Chondrocyte (in vitro differentiated cells): ENCODE results near the gene FBXL7. TPM values are rescaled to one million over a fixed set of nuclear protein-coding genes. Genes with fewer than 3 reads are reported as not detected.
A peak's percentile ranks its signal among the peaks of the same experiment; 100 is the strongest.

Experiments used
- DNase-seq: peaks from one replicate; pipeline ENCODE4 v3.0.0; 2021; ENCODE audit warnings: mixed read lengths, low spot score
- H3K27ac Mint-ChIP-seq: one replicate; pipeline ENCODE4 v1.8.0; 2021; ENCODE audit warnings: mild to moderate bottlenecking, moderate library complexity, mixed read lengths; ENCODE audit not compliant: unreplicated experiment
- H3K27me3 Mint-ChIP-seq: 2 replicates; pipeline ENCODE4 v1.8.0; 2021; ENCODE audit warnings: low read depth, mixed read lengths
- H3K36me3 Mint-ChIP-seq: 2 replicates; pipeline ENCODE4 v1.8.0; 2021; ENCODE audit warnings: low read depth, mixed read lengths
- H3K4me1 Mint-ChIP-seq: 2 replicates; pipeline ENCODE4 v1.8.0; 2021; ENCODE audit warnings: low read depth, mild to moderate bottlenecking, mixed read lengths
- H3K4me3 Mint-ChIP-seq: one replicate; pipeline ENCODE4 v1.8.0; 2021; ENCODE audit warnings: mild to moderate bottlenecking, moderate library complexity, mixed read lengths; ENCODE audit not compliant: unreplicated experiment
- H3K9me3 Mint-ChIP-seq: 2 replicates; pipeline ENCODE4 v1.8.0; 2021; ENCODE audit warnings: low read depth, mixed read lengths
- total RNA-seq: library from RNA; stranded (reverse); gene quantifications from 3 replicates; pipeline ENCODE4 v1.2.1, GENCODE V29; 2021
- TF ChIP-seq, protein P1 (sequence below): fragments of 200-600 bp; sonication (generic); IDR thresholded peaks from 2 replicates; pipeline ENCODE4 v1.5.0; 2021; ENCODE audit warnings: antibody characterized with exemption, mild to moderate bottlenecking, moderate library complexity

FBXL7 gene
- total RNA-seq, 1 donor from 2014 or later: 32.6 TPM

DNA sequence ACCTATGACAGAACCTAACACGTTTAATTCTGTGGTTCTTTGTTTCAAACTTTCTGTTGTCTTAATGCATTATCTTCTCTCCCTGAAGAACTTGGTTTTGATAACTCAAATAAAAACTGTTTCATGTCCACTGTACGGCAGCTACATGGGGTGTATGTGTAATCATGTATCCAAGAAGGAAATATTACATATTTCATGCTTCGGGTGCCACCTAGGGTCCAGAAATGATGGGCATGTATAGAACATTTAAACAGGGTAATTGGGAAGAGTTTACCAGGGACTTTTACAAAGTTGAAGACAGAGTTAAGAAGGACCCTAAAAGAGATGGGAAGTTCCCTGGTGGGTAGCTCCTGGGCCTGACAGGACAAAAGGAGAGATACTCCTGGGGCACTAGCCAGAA lies 291.3 kb downstream of the FBXL7 start:
- Mint-ChIP-seq H3K9me3 (no peaks in the 10 kb centered on the region), H3K36me3 (no peaks in the 10 kb centered on the region), H3K4me1 (peaks cover 56% of the 10 kb centered on the region)

DNA sequence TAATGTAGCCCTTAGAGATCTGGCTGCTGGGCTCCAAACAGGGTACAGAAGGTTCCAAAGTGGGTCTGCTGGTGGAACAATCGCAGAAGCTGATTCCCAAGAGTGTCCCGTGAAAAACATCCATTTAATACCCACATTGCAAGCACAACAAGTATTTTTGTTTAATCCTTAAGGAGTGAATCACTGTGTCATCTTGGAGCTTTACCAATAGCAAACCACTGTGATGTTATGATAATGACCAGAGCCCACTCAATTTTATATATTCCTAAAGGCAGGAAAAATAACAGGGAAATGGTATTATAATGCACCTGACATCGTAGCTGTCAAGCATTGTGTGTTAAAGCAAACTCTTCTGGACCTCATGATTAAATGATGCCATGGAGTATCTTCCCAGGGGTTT lies 291.9 kb downstream of the FBXL7 start:
- Mint-ChIP-seq H3K9me3 (no peaks in the 10 kb centered on the region), H3K27ac (peak overlapping the region; percentile 74), H3K4me3 (no peak overlapping the region), H3K4me1 (peaks cover 56% of the 10 kb centered on the region), H3K36me3 (no peaks in the 10 kb centered on the region), H3K27me3 (no peaks in the 10 kb centered on the region)
- no peak for DNase-seq
- TF ChIP-seq, protein P1, sequence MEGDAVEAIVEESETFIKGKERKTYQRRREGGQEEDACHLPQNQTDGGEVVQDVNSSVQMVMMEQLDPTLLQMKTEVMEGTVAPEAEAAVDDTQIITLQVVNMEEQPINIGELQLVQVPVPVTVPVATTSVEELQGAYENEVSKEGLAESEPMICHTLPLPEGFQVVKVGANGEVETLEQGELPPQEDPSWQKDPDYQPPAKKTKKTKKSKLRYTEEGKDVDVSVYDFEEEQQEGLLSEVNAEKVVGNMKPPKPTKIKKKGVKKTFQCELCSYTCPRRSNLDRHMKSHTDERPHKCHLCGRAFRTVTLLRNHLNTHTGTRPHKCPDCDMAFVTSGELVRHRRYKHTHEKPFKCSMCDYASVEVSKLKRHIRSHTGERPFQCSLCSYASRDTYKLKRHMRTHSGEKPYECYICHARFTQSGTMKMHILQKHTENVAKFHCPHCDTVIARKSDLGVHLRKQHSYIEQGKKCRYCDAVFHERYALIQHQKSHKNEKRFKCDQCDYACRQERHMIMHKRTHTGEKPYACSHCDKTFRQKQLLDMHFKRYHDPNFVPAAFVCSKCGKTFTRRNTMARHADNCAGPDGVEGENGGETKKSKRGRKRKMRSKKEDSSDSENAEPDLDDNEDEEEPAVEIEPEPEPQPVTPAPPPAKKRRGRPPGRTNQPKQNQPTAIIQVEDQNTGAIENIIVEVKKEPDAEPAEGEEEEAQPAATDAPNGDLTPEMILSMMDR: no peak

More for the DNA sequence above, 291.3 kb downstream of the FBXL7 start:
- Mint-ChIP-seq H3K27ac (peak overlapping the region; percentile 74), H3K27me3 (no peaks in the 10 kb centered on the region), H3K4me3 (no peak overlapping the region)
- no peak for DNase-seq
- TF ChIP-seq, protein P1: peak; percentile 73

DNA sequence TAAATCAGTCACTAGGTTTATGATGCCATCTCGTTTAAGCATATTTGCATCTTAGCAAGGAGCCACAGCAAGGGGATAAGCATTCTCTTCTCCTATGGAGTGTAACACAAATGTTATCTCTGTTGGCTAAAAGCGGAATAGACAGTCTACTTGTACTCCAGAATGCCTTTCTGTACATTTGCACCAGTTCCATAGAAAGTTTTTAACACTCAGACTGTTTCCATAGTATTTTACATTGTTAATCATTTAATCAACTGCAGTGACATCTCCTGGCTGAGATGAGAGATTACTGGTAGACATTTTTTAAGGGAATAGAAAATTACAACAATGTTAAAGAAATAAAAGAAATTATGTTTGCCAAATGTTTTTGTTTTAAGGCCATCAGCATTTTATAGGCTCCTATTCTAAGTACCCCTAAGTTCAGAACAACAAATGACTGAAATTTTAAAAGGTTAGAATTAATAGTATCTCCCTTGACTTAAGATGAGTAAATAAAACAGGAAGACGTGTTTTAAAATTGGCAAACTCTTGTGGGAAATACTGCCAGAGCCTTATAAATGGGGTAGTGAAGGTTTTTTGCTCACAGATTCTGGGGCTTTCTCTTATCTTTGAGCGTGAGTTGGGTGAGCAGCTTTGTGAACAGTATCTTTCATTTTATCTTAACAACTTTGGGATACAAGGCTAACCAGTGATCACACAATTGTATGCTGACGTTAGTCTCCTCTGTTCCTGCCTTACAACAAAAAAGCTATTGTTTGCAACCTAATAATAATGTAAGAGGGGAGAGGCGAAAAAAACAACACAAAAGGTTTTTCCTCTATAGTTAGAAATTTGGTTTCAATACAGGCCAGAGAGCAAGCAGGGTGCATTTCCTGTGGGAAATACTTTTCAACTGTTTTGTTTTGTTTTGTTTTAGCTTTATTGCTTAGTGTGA lies 294.3 kb downstream of the FBXL7 start:
- TF ChIP-seq, protein P1: peak; percentile 84
- Mint-ChIP-seq H3K9me3 (no peaks in the 10 kb centered on the region), H3K36me3 (no peaks in the 10 kb centered on the region), H3K27ac (no peak overlapping the region), H3K27me3 (no peaks in the 10 kb centered on the region), H3K4me3 (no peak overlapping the region), H3K4me1 (peaks cover 53% of the 10 kb centered on the region)
- DNase-seq: no peak

DNA sequence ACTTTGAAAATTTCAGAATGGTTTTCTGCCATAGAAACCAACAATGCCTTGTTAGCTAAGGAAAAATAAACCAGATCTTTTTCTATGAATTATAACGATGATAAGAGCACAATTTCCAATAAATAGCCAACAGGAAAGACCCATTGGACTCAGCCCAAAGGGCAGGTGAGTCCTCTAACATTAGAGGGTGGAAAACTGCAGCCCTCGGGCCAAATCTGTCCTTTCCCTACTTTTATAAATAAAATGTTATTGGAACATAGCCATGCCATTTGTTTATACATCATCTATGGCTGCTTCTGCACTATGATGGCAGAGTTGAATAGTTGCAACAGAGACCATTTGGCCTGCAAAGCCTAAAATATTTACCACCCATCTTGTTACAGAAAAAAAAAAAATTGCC lies 296.1 kb downstream of the FBXL7 start:
- H3K9me3 Mint-ChIP-seq: no peaks in the 10 kb centered on the region
- no peak overlapping the region for H3K4me3 Mint-ChIP-seq
- H3K27me3 Mint-ChIP-seq: no peaks in the 10 kb centered on the region
- peaks cover 36% of the 10 kb centered on the region for H3K4me1 Mint-ChIP-seq
- TF ChIP-seq, protein P1: no peak
- no peaks in the 10 kb centered on the region for H3K36me3 Mint-ChIP-seq
- H3K27ac Mint-ChIP-seq: no peak overlapping the region
- DNase-seq: no peak

DNA sequence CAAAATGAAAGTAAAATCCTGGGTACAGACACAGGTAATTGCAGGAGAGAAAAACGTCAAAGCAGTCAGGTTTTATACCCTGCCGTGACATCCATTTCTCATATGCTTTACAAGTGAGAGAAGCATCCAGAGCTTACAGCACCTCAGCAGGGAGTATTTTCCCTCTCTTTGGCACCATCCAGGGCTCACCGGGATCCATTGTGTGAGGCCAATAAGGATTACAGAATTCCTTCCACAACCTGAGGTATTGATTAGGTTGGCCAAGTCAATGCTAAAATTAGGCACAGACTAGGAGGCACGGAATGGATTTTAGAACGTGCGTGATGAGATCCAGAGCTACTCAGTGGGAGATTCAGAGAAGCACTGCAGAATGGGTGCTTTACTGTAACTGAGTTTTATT lies 296.6 kb downstream of the FBXL7 start:
- Mint-ChIP-seq H3K9me3 (no peaks in the 10 kb centered on the region), H3K27ac (no peak overlapping the region), H3K4me3 (no peak overlapping the region), H3K4me1 (peaks cover 32% of the 10 kb centered on the region), H3K27me3 (no peaks in the 10 kb centered on the region), H3K36me3 (no peaks in the 10 kb centered on the region)
- no peak for DNase-seq
- TF ChIP-seq, protein P1: no peak
